H9 (cell line): ENCODE results near the gene UCP2. TPM values are rescaled to one million over a fixed set of nuclear protein-coding genes. Genes with fewer than 3 reads are reported as not detected.

Source experiments
- DNase-seq: peaks from one replicate; pipeline ENCODE4 v3.0.0-alpha.2; 2017
- H2AFZ ChIP-seq: one replicate; pipeline ENCODE4 v1.6.1; 2013; ENCODE audit warnings: mild to moderate bottlenecking, low read length, control low read depth, moderate library complexity
- H2AK5ac ChIP-seq: 2 replicates; pipeline ENCODE4 v1.6.1; 2013; ENCODE audit warnings: low read length, control low read depth, mixed read lengths; ENCODE audit not compliant: insufficient read length
- H2BK120ac ChIP-seq: one replicate; pipeline ENCODE4 v1.6.1; 2013; ENCODE audit warnings: low read depth, mild to moderate bottlenecking, low read length, control low read depth, inconsistent platforms; ENCODE audit not compliant: poor library complexity, severe bottlenecking
- H2BK12ac ChIP-seq: 2 replicates; pipeline ENCODE4 v1.6.1; 2013; ENCODE audit warnings: low read length, control low read depth, mixed read lengths, low read depth; ENCODE audit not compliant: insufficient read length
- H2BK15ac ChIP-seq: 2 replicates; pipeline ENCODE4 v1.6.1; 2013; ENCODE audit warnings: low read depth, low read length, control low read depth
- H2BK20ac ChIP-seq: one replicate; pipeline ENCODE4 v1.6.1; 2013; ENCODE audit warnings: low read depth, mild to moderate bottlenecking, low read length, control low read depth, inconsistent platforms; ENCODE audit not compliant: poor library complexity, severe bottlenecking
- H2BK5ac ChIP-seq: 2 replicates; pipeline ENCODE4 v1.6.1; 2013; ENCODE audit warnings: low read length, control low read depth, mixed read lengths; ENCODE audit not compliant: insufficient read length
- H3K14ac ChIP-seq: 2 replicates; pipeline ENCODE4 v1.6.1; 2013; ENCODE audit warnings: low read length, control low read depth; ENCODE audit not compliant: insufficient read depth
- H3K18ac ChIP-seq: 2 replicates; pipeline ENCODE4 v1.6.1; 2013; ENCODE audit warnings: low read depth, mild to moderate bottlenecking, mixed read lengths, low read length, control low read depth; ENCODE audit not compliant: insufficient read length
- H3K23ac ChIP-seq: 2 replicates; pipeline ENCODE4 v1.6.1; 2013; ENCODE audit warnings: low read length, control low read depth, mixed read lengths, low read depth; ENCODE audit not compliant: insufficient read length
- H3K23me2 ChIP-seq: 2 replicates; pipeline ENCODE4 v1.6.1; 2013; ENCODE audit warnings: low read depth, mild to moderate bottlenecking, mixed read lengths, low read length, control low read depth; ENCODE audit not compliant: insufficient read length, poor library complexity, severe bottlenecking
- H3K27ac ChIP-seq: 2 replicates; pipeline ENCODE4 v1.5.1; 2013; ENCODE audit warnings: low read length, control low read depth, mixed read lengths, low read depth; ENCODE audit not compliant: insufficient read length
- H3K27me3 ChIP-seq: 2 replicates; pipeline ENCODE4 v1.6.1; 2013; ENCODE audit warnings: low read length, control low read depth, inconsistent platforms; ENCODE audit not compliant: insufficient read depth
- H3K4ac ChIP-seq: 2 replicates; pipeline ENCODE4 v1.6.1; 2013; ENCODE audit warnings: low read depth, mild to moderate bottlenecking, control low read depth, inconsistent platforms, low read length, moderate library complexity
- H3K4me1 ChIP-seq: 2 replicates; pipeline ENCODE4 v1.6.1; 2013; ENCODE audit warnings: low read length, control low read depth, inconsistent platforms; ENCODE audit not compliant: insufficient read depth
- H3K4me2 ChIP-seq: 2 replicates; pipeline ENCODE4 v1.6.1; 2013; ENCODE audit warnings: low read length, control low read depth, mixed read lengths; ENCODE audit not compliant: insufficient read length, insufficient read depth
- H3K56ac ChIP-seq: 2 replicates; pipeline ENCODE4 v1.6.1; 2013; ENCODE audit warnings: low read depth, mild to moderate bottlenecking, mixed read lengths, low read length, control low read depth; ENCODE audit not compliant: insufficient read length
- H3K79me1 ChIP-seq: 2 replicates; pipeline ENCODE4 v1.6.1; 2013; ENCODE audit warnings: low read depth, mild to moderate bottlenecking, moderate library complexity, low read length, control low read depth, inconsistent platforms; ENCODE audit not compliant: insufficient read depth, poor library complexity, severe bottlenecking
- H3K79me2 ChIP-seq: 2 replicates; pipeline ENCODE4 v1.6.1; 2013; ENCODE audit warnings: low read length, control low read depth, inconsistent platforms; ENCODE audit not compliant: insufficient read depth
- H3K9ac ChIP-seq: 2 replicates; pipeline ENCODE4 v1.6.1; 2013; ENCODE audit warnings: low read length, control low read depth, mixed read lengths; ENCODE audit not compliant: insufficient read length; ENCODE audit errors: extremely low read depth
- H3K9me3 ChIP-seq: one replicate; pipeline ENCODE4 v1.6.1; 2013; ENCODE audit warnings: low read depth, low read length, inconsistent platforms; ENCODE audit not compliant: control insufficient read depth
- H3T11ph ChIP-seq: one replicate; pipeline ENCODE4 v1.6.1; 2013; ENCODE audit warnings: mild to moderate bottlenecking, low read length, control low read depth, inconsistent platforms
- H4K20me1 ChIP-seq: one replicate; pipeline ENCODE4 v1.6.1; 2013; ENCODE audit not compliant: control insufficient read depth, insufficient read length, insufficient read depth
- H4K5ac ChIP-seq: 2 replicates; pipeline ENCODE4 v1.6.1; 2013; ENCODE audit warnings: low read depth, mild to moderate bottlenecking, mixed read lengths, low read length, control low read depth; ENCODE audit not compliant: insufficient read length
- H4K8ac ChIP-seq: replicated peaks from 2 replicates; pipeline ENCODE4 v1.6.1; 2013; ENCODE audit warnings: low read length, control low read depth, mixed read lengths, low read depth; ENCODE audit not compliant: insufficient read length
- H4K91ac ChIP-seq: 2 replicates; pipeline ENCODE4 v1.6.1; 2013; ENCODE audit warnings: low read depth, mild to moderate bottlenecking, moderate library complexity, mixed read lengths, low read length, control low read depth; ENCODE audit not compliant: insufficient read length
- H3K27ac Mint-ChIP-seq, 3 experiments: 2 replicates in 2 of 3; 3 replicates in 1 of 3; pipeline ENCODE4 v1.8.0; 2020 to 2021; ENCODE audit warnings: mixed read lengths in 3 of 3, mild to moderate bottlenecking in 1 of 3, moderate library complexity in 1 of 3
- H3K27me3 Mint-ChIP-seq: 2 replicates; pipeline ENCODE4 v1.8.0; 2021; ENCODE audit warnings: low read depth, mild to moderate bottlenecking, moderate library complexity, mixed read lengths
- H3K36me3 Mint-ChIP-seq, 3 experiments: 2 replicates in 2 of 3; 3 replicates in 1 of 3; pipeline ENCODE4 v1.8.0; 2020 to 2021; ENCODE audit warnings: low read depth in 3 of 3, mixed read lengths in 3 of 3; ENCODE audit not compliant: insufficient read depth in 1 of 3
- H3K4me1 Mint-ChIP-seq, 2 experiments: 2 replicates each; pipeline ENCODE4 v1.8.0; 2020; ENCODE audit warnings: mixed read lengths in 2 of 2
- H3K4me3 Mint-ChIP-seq, 2 experiments: 2 replicates in 1 of 2; 3 replicates in 1 of 2; pipeline ENCODE4 v1.8.0; 2020 to 2021; ENCODE audit warnings: mild to moderate bottlenecking in 2 of 2, mixed read lengths in 2 of 2, moderate library complexity in 1 of 2
- H3K9me3 Mint-ChIP-seq, 2 experiments: 2 replicates in 1 of 2; 3 replicates in 1 of 2; pipeline ENCODE4 v1.8.0; 2020; ENCODE audit warnings: mild to moderate bottlenecking in 2 of 2, mixed read lengths in 2 of 2, moderate library complexity in 1 of 2
- CTCF ChIP-seq: fragments of 200-600 bp; sonication (generic); conservative IDR thresholded peaks from 3 replicates; pipeline ENCODE4 v1.8.0; 2021; ENCODE audit warnings: antibody characterized with exemption, mild to moderate bottlenecking
- WGBS: extraction: QIAGEN DNeasy Blood & Tissue Kit; methylation state at CpG from one replicate; pipeline ENCODE4 v1.1.7; 2013; ENCODE audit warnings: missing lambda C conversion rate, low lambda C conversion rate, mixed read lengths; ENCODE audit not compliant: insufficient read length; ENCODE audit errors: extremely low coverage; 5-methylcytosine and 5-hydroxymethylcytosine counted together
- total RNA-seq: library from RNA; stranded (reverse); gene quantifications from 2 replicates; pipeline ENCODE4 v1.2.1, GENCODE V29; 2021

The UCP2 gene
- total RNA-seq, 1 experiment from 2014 or later = 62.1 TPM

- H3K9ac ChIP-seq = no peak overlapping the region
- no peak overlapping the region for H2BK12ac ChIP-seq
- no peak overlapping the region for H3K23ac ChIP-seq
- no peak overlapping the region for H2AFZ ChIP-seq
- no peak for DNase-seq
- no peak overlapping the region for H2BK20ac ChIP-seq
- no peaks in the 10 kb centered on the region for H4K20me1 ChIP-seq
- TF ChIP-seq CTCF = no peak
- no peaks in the 10 kb centered on the region for H3K9me3 ChIP-seq
- H3K9me3 Mint-ChIP-seq = no peaks in the 10 kb centered on the region
- H3K36me3 Mint-ChIP-seq = peaks cover 0 to 20% (median 9%) of the 10 kb centered on the region in 3 experiments; a peak in 5 of 7 replicates
- no peaks in the 10 kb centered on the region for H3K27me3 Mint-ChIP-seq
- H3K4me1 Mint-ChIP-seq = peaks cover 0 to 7% of the 10 kb centered on the region in 2 experiments; a peak in 2 of 4 replicates
- H3K79me1 ChIP-seq = no peaks in the 10 kb centered on the region
- H3K27ac Mint-ChIP-seq = no peak overlapping the region
- H2AK5ac ChIP-seq = no peak overlapping the region
- H3K18ac ChIP-seq = no peak overlapping the region
- no peak overlapping the region for H3K4ac ChIP-seq
- no peak overlapping the region for H3K4me3 Mint-ChIP-seq
- no peak overlapping the region for H3T11ph ChIP-seq
- no peaks in the 10 kb centered on the region for H3K4me1 ChIP-seq
- no peak overlapping the region for H3K4me2 ChIP-seq
- H3K27me3 ChIP-seq = no peaks in the 10 kb centered on the region
- H2BK5ac ChIP-seq = no peak overlapping the region
- H4K8ac ChIP-seq = no peak overlapping the region
- no peak overlapping the region for H3K56ac ChIP-seq
- no peak overlapping the region for H2BK120ac ChIP-seq
- H4K91ac ChIP-seq = no peak overlapping the region
- no peaks in the 10 kb centered on the region for H3K79me2 ChIP-seq
- H2BK15ac ChIP-seq = no peak overlapping the region
- no peaks in the 10 kb centered on the region for H3K23me2 ChIP-seq
- no CpG with 5 or more reads among the region's 4 CpGs for WGBS
- H3K14ac ChIP-seq = no peak overlapping the region; the same call in 1 of the 2 replicates
- H4K5ac ChIP-seq = no peak overlapping the region
- H3K27ac ChIP-seq = no peak overlapping the region
Measured at GRCh38 chr11:74019860-74020259, 37.2 kb upstream of the UCP2 start.
